VCaP (cell line): ENCODE results near the gene DBP.

Experiments used
- H3K27ac ChIP-seq: fragments of 450-650 bp; 2 replicates; pipeline ENCODE4 v1.5.1; 2017
- CTCF ChIP-seq: fragments of 450-650 bp; conservative IDR thresholded peaks from 2 replicates; pipeline ENCODE4 v1.5.1; 2017; ENCODE audit warnings: mild to moderate bottlenecking, moderate library complexity

The DBP gene

DNA sequence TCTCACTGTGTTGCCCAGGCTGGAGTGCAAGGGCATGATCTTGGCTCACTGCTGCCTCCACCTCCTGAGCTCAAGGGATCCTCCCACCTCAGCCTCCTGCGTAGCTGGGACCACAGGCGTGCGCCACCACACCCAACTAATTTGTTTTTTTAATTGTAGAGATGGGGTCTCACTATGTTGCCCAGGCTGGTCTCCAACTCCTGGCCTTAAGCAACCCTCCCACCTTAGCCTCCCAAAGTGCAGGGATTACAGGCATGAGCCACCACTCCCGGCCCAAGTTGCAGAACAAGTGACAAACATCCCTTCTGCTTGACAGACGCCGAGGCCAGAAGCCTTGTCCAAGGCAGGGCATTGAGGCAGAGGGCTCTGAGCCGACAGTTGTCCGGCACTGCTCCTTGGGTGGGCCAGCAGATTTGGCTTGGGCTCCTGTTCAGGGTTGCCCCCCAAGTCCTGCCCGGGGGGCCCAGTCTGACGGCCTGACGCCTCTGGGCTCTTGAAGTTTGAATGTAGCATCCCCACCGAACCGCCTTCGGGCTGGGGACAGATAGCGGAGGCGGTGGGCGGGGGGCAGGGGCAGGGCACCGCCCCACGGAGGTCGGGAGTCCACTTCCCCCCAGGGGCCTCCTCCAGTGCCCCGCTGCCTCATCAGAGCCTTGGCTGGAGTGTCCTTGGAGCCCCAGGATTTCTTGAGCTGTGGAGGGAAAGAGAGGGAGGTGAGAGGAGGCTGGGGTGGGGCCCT lies 36.3 kb downstream of the DBP start:
- TF ChIP-seq CTCF: no peak
- no peak overlapping the region for H3K27ac ChIP-seq

DNA sequence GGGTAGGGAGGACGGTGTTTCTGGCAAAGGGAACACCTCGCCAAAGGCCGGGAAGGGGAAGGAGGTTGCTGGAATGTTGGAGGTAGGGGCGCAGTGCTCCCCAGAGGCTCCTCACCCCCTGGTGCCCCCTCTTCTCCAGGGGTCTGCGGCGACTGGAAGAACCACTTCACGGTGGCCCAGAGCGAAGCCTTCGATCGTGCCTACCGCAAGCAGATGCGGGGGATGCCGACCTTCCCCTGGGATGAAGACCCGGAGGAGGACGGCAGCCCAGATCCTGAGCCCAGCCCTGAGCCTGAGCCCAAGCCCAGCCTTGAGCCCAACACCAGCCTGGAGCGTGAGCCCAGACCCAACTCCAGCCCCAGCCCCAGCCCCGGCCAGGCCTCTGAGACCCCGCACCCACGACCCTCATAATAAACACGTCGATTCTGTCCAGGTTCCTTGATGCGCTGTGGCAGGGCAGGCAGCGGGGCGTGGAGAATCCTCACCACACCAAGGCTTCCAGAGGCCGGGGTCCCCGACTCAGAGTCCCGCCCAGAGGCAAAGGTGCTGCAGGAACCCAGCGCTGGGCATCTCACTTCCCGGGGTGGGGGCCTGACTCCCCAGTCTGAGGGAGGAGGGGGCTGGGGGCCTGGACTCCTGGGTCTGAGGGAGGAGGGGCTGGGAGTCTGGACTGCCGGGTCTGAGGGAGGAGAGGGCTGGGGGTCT lies 38.0 kb downstream of the DBP start:
- TF ChIP-seq CTCF: no peak
- no peak overlapping the region for H3K27ac ChIP-seq

DNA sequence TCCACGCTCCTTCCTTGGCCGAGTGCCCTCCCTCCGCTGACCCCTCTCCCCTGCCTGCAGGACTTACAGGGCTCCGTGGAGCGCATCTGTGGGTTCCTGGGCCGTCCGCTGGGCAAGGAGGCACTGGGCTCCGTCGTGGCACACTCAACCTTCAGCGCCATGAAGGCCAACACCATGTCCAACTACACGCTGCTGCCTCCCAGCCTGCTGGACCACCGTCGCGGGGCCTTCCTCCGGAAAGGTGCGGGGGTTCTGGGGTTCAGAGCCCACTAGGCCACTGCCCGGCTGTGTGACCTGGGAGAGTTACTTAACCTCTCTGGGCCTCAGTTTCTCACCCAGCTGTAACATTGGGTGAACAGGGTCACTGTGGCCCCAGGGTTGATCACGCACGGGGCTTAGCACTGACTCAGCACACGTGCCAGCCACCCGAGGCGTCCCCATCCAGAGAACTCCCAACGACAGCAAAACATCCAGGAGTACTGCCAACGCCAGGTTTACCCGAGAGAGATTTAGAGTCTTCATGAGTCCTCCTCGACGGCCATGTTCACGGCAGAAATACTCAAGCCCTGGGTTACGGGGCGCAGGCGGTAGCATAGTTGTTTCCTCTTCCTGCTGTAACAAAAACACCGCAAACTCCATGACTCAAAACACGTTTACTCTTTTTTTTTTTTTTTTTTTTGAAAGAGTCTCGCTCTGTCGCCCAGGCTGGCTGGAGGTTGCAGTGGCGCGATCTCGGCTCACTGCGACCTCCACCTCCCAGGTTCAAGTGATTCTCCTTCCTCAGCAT lies 40.3 kb downstream of the DBP start:
- H3K27ac ChIP-seq: no peak overlapping the region
- no peak for TF ChIP-seq CTCF

DNA sequence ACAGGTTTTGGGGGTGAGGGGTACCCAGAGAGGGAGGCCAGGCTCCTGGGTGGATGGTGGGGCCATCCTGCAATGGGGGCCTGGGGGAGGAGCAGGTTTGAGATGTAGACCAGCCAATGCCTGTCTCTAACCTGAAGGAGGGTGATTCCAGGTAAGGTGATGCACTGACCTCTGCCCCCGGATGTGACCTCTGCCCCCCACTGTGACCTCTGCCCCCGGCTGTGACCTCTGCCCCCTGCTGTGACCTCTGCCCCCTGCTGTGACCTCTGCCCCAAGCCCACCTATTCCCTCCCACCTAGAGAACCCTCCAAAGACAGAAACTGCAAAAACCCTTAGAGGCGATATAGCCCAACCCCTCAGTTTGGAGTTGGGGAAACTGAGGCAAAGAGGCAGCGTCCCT lies 40.9 kb downstream of the DBP start:
- no peak for TF ChIP-seq CTCF
- no peak overlapping the region for H3K27ac ChIP-seq

GRCh38 chr19:48595833-48596232 lies 41.3 kb downstream of the DBP start:
- TF ChIP-seq CTCF: no peak

DNA sequence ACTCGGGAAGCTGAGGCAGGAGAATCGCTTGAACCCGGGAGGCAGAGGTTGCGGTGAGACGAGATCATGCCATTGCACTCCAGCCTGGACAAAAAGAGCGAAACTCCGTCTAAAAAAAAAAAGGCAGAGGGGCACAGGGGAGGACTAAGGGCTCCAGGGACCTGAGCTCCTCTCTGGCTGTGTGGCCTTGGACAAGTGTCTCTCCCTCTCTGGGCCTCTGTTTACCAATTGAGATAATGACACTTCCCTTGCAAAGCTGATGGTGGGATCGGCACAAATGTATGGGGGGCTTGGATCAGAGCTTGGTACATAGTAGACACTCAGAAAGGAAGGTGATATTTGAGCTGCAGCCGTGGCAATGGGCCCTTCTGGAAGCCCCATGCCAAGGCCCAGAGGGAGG lies 42.0 kb downstream of the DBP start:
- no peak for TF ChIP-seq CTCF
- no peak overlapping the region for H3K27ac ChIP-seq

More at GRCh38 chr19:48595833-48596232, 41.3 kb downstream of the DBP start:
- no peak overlapping the region for H3K27ac ChIP-seq

DNA sequence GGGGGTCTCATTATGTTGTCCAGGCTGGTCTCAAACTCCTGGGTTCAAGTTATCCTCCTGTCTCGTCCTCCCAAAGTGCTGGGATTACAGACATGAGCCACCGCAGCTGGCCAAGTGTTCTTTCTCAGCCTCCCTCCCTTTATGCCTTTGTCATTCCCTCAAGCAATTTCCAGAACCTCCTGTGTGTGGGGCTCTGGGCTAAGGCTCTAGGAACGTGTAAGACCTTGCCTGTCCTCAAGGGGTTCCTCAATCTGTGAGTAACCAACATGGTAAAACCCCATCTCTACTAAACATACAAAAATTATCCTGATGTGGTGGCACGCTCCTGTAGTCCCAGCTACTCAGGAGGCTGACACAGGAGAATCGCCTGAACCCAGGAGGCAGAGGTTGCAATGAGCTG lies 46.2 kb downstream of the DBP start:
- no peak for TF ChIP-seq CTCF
- no peak overlapping the region for H3K27ac ChIP-seq
